Skeletal muscle tissue (tissue), 4 donors: Measurements from ENCODE around the gene DDX52. TPM values are rescaled to one million over a fixed set of nuclear protein-coding genes. Genes with fewer than 3 reads are reported as not detected.
"Not testable (repeated sequence)": the region's sequence is repeated elsewhere in the genome, so short reads cannot be mapped to it uniquely, and the experiment has no call there.

ENCODE experiments used
- H3K27ac ChIP-seq: one replicate; pipeline ENCODE4 v1.7.0; 2013; ENCODE audit warnings: mild to moderate bottlenecking, low read depth, low read length, inconsistent platforms
- H3K27me3 ChIP-seq, 3 donors: one replicate each; pipeline ENCODE4 v1.7.0; 2013; ENCODE audit warnings: low read length in 3 of 3; ENCODE audit not compliant: control insufficient read depth in 3 of 3, insufficient read depth in 3 of 3
- H3K36me3 ChIP-seq, 3 donors: one replicate each; pipeline ENCODE4 v1.7.0; 2013; ENCODE audit warnings: low read length in 3 of 3; ENCODE audit not compliant: control insufficient read depth in 3 of 3, insufficient read depth in 3 of 3
- H3K4me1 ChIP-seq, 3 donors: one replicate each; pipeline ENCODE4 v1.7.0; 2013; ENCODE audit warnings: low read length in 3 of 3, mild to moderate bottlenecking in 3 of 3; ENCODE audit not compliant: control insufficient read depth in 3 of 3, insufficient read depth in 3 of 3
- H3K4me3 ChIP-seq, 3 donors: one replicate each; pipeline ENCODE4 v1.7.0; 2013; ENCODE audit warnings: low read length in 3 of 3
- H3K9ac ChIP-seq, 3 donors: one replicate each; pipeline ENCODE4 v1.7.0; 2013; ENCODE audit warnings: low read length in 3 of 3, mild to moderate bottlenecking in 3 of 3, moderate library complexity in 2 of 3, low read depth in 1 of 3
- H3K9me3 ChIP-seq, 3 donors: one replicate each; pipeline ENCODE4 v1.7.0; 2013; ENCODE audit warnings: low read length in 3 of 3; ENCODE audit not compliant: control insufficient read depth in 3 of 3
- total RNA-seq: library from RNA; depleted of rRNA; stranded (reverse); fragments of >200 nt; gene quantifications from one replicate; pipeline ENCODE4 v1.2.3, GENCODE V29; 2014
- donor health status: Osteomylitis.

DDX52 gene
- total RNA-seq, 1 donor from 2014 or later = 21.4 TPM

DNA sequence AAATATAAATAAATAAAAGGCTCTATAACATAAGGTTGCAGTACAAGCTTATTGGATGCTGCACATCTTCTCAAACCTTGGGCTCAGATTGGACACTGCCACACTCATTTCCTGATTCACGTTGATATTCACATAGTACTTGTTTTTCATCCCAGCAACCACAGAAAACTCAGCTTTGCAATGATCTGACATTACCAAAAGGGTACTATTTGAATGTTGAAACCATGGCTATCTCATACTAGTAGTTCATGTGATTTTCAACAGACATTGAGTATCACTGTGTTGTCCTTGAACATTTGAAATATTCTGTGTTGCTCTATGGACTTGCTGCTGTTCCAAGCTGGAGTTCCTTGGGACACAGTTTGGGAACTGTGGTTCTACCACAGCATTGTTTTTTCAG, 14.0 kb upstream of the DDX52 start:
- peaks cover 0 to 2% (median 0%) of the 10 kb centered on the region in 3 donors for H3K27me3 ChIP-seq
- H3K9me3 ChIP-seq = no peaks in the 10 kb centered on the region
- H3K36me3 ChIP-seq = no peaks in the 10 kb centered on the region
- H3K9ac ChIP-seq = no peak overlapping the region
- H3K27ac ChIP-seq = no peak overlapping the region
- H3K4me1 ChIP-seq = no peaks in the 10 kb centered on the region
- H3K4me3 ChIP-seq = no peak overlapping the region

DNA sequence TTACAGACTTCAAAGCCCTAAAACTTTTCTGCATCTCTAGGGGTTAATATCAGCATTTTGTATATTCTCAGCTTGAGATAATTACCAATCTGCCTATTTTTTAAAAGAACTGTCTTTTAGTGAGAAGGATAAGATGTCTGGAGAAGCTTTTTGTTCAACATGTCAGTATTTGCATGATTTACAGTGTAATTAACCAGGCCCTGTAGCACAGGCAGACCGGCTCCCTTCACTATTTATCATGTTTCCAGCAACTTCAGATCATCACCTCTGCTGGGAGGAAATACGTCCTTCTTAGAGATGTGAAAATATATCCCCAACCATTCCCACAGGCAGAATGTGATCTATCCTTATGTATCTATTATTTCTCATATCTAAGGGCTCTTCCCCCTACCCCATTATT, 8.6 kb upstream of the DDX52 start:
- Histone ChIP-seq H3K9me3 (no peaks in the 10 kb centered on the region), H3K4me1 (no peaks in the 10 kb centered on the region), H3K36me3 (no peaks in the 10 kb centered on the region), H3K27me3 (peaks cover 0 to 9% (median 8%) of the 10 kb centered on the region in 3 donors), H3K9ac (no peak overlapping the region), H3K4me3 (no peak overlapping the region), H3K27ac (no peak overlapping the region)

DNA sequence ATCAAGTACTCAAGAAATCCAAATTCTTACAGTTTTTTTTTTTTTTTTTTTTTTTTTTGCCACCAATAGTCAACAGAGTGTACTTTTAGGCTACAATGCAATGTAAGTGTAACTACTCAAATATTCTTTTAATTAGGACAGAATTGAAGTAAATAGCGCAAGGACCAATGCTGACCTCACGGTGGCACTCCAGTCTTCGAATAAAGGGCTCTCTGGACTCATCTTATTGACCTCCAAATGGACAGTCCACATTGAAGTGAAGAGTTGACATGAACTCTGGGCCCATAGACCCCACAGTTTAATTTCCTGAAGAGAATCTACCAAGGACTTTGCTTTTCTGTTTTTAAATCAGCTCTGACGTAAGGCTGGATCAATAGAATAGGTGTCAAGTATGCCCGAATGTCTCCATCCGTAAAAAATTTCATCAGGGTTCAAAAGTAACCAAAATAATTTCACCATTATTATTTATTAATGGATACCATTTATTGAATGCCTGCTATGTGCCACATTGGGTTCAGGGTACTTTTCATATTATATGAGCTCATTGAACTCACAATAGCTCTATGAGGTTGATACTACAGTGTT, 7.3 kb upstream of the DDX52 start:
- Histone ChIP-seq H3K27me3 (peaks cover 3 to 9% (median 8%) of the 10 kb centered on the region in 3 donors), H3K9ac (no peak overlapping the region), H3K4me1 (no peaks in the 10 kb centered on the region), H3K36me3 (no peaks in the 10 kb centered on the region), H3K27ac (no peak overlapping the region), H3K4me3 (no peak overlapping the region), H3K9me3 (no peaks in the 10 kb centered on the region)

DNA sequence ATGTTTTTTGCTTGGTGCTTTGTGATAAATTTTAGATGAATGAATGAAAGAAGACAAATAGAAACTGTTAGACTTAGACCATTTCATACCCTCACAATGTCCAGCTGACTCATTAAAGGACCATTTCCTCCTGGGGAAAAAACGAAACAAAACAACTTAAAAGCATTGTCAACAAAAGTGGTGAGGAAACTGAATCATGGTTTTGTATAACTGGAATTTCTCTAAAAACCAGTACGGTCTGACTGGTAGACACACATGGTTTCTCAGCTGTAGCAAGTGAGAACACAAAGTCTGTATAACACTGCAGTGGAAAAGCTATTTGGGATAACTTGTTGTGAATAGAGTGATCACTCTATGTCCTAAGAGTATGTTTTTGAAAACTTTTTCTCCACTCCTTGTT, 5.3 kb upstream of the DDX52 start:
- Histone ChIP-seq H3K9me3 (no peaks in the 10 kb centered on the region), H3K4me3 (no peak overlapping the region), H3K4me1 (peaks cover 0 to 3% (median 0%) of the 10 kb centered on the region in 3 donors), H3K27me3 (peaks cover 3 to 13% (median 8%) of the 10 kb centered on the region in 3 donors), H3K9ac (no peak overlapping the region), H3K36me3 (no peaks in the 10 kb centered on the region), H3K27ac (no peak overlapping the region)

DNA sequence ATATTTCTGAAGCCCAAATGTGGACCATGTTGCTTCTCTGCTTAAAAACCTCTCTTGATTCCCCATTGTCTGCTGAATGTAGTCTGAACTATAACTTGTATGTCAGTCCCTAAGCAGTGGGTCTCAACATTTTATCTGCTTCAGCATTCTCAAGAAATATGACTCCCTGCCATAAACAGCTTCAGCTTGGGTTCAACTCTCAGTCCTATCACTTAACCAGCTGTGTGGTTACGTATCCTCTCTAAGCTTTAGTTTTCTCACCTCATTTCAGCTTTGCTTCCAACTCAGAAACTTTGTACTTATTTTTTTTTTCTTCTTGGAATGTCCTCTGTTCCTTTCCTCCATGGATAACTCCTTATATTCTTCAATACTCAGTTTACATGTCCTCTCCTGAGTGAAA, 4.6 kb upstream of the DDX52 start:
- no peak overlapping the region for H3K4me3 ChIP-seq
- no peaks in the 10 kb centered on the region for H3K36me3 ChIP-seq
- no peak overlapping the region for H3K27ac ChIP-seq
- peaks cover 0 to 3% (median 0%) of the 10 kb centered on the region in 3 donors for H3K4me1 ChIP-seq
- H3K9ac ChIP-seq = no peak overlapping the region
- H3K9me3 ChIP-seq = no peaks in the 10 kb centered on the region
- H3K27me3 ChIP-seq = peaks cover 3 to 13% (median 8%) of the 10 kb centered on the region in 3 donors

DNA sequence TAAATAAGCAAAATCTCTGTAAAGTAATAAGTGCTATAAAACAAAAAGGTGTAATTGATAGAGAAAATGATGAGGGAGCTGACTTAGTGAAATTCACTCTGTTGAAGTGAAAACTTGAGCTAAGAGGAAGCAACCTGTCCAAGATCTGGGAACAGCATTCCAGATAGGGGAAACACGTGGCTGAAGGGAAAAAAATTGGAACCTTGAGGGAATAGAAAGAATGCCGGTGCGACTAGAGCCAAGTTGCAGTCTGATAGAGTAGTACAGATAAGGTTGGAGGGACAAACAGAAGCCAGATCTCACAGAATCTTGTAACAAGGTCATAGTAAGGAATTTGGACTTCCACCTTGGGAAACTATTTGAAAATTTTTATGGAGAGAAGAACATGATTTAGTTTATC, 623 bp upstream of the DDX52 start:
- Histone ChIP-seq H3K36me3 (peaks cover 4 to 12% (median 8%) of the 10 kb centered on the region in 3 donors), H3K4me3 (peak overlapping the region; percentile 85 to 96 (median 85)), H3K9me3 (no peaks in the 10 kb centered on the region), H3K27me3 (peaks cover 3 to 12% (median 4%) of the 10 kb centered on the region in 3 donors), H3K9ac (peak overlapping the region in 2 of 3 donors; percentile 93 to 94), H3K27ac (peak overlapping the region; percentile 83), H3K4me1 (peaks cover 3 to 13% (median 5%) of the 10 kb centered on the region in 3 donors)

DNA sequence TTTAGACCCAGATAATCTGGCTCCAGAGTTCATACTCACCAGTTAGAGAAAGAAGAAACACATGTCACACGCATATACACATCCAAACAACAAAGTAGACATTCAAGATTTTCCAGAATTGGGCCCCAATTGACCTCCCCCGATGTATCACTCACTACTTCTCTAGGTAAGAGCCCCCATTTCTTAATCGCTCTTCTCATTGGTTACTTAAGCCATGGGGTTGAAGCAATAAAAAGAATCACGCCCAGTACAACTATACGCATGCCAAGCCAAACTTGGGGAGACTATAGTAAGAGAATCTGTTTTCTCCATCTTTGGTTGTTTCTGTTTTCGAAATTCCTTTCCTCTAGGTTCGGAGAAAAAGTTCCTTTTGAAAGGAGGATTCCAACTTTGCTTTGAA, 565 bp downstream of the DDX52 start:
- peak overlapping the region; percentile 83 for H3K27ac ChIP-seq
- H3K27me3 ChIP-seq = peaks cover 0 to 4% (median 3%) of the 10 kb centered on the region in 3 donors
- H3K36me3 ChIP-seq = peaks cover 4 to 15% (median 11%) of the 10 kb centered on the region in 3 donors
- H3K4me1 ChIP-seq = peaks cover 3 to 13% (median 5%) of the 10 kb centered on the region in 3 donors
- H3K9me3 ChIP-seq = no peaks in the 10 kb centered on the region
- H3K9ac ChIP-seq = peak overlapping the region; percentile 93 to 95 (median 94)
- peak overlapping the region; percentile 85 to 96 (median 85) for H3K4me3 ChIP-seq

DNA sequence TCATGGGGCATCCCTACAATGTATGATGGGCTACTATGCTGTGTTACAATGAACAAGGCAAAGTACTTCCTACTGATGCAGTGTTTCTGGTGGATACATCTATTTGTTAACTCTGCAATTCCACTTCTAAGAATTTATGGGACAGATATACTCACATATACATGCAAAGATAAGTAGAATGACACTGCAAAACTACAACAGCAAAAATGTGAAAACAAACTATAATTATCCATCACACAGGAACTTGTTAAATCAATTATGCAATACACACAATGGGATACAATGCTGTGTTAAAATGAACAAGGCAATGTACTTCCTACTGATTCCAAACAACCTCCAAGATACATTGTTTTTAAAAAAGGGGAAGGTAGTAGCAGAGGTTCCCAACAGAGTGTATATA, 3.2 kb downstream of the DDX52 start:
- Histone ChIP-seq H3K4me3 (no peak overlapping the region), H3K9ac (no peak overlapping the region), H3K36me3 (peaks cover 4 to 19% (median 16%) of the 10 kb centered on the region in 3 donors), H3K27ac (no peak overlapping the region), H3K27me3 (peaks cover 0 to 2% (median 0%) of the 10 kb centered on the region in 3 donors), H3K4me1 (peaks cover 3 to 13% (median 5%) of the 10 kb centered on the region in 3 donors), H3K9me3 (no peaks in the 10 kb centered on the region)

DNA sequence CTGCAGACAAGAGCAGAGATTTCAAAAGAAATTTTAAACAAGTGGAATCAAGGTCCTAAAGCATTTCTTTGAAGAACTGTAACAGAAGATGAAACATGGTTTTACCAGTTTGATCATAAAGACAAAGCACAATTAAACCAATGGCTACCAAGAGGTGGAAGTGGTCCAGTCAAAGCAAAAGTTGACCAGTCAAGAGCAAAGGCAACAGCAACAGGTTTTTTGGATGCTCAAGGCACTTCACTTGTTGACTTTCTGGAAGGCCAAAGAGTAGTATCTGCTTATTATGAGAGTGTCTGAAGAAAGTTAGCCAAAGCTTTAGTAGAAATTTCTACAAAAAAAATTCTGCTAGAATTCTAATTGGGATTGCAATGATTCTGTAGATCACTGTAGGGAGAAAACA, 5.3 kb downstream of the DDX52 start:
- Histone ChIP-seq H3K4me3 (no peak overlapping the region), H3K36me3 (peaks cover 4 to 22% (median 18%) of the 10 kb centered on the region in 3 donors), H3K9ac (no peak overlapping the region), H3K4me1 (peaks cover 3 to 10% (median 5%) of the 10 kb centered on the region in 3 donors), H3K27me3 (no peaks in the 10 kb centered on the region), H3K9me3 (no peaks in the 10 kb centered on the region), H3K27ac (no peak overlapping the region)

DNA sequence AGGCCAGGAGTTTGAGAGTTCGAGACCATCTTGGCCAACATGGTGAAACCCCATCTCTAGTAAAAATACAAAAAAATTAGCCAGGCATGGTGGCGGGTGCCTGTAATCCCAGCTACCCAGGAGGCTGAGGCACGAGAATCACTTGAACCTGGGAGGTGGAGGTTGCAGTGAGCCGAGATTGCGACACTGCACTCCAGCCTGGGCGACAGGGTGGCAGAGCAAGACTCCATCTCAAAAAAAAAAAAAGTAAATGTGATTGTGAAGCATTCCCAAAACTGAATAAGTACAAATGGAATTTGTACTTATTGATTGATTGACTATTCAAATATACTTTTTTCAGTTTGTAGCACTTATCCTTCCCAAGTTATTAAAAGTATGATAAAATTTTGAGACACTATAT, 26.8 kb downstream of the DDX52 start:
- not testable (repeated sequence) for H3K9me3 ChIP-seq, H3K4me1 ChIP-seq, H3K4me3 ChIP-seq, H3K27ac ChIP-seq, H3K27me3 ChIP-seq, H3K9ac ChIP-seq
- H3K36me3 ChIP-seq = peaks cover 13 to 55% (median 46%) of the 10 kb centered on the region in 3 donors
